Kidney (tissue), 14 donors: ENCODE results near the gene TNS3. TPM values are rescaled to one million over a fixed set of nuclear protein-coding genes. Genes with fewer than 3 reads are reported as not detected.

ENCODE experiments used
- DNase-seq, 5 donors: peaks; one replicate each; pipeline ENCODE4 v3.0.0-alpha.2; 2013 to 2020
- FAIRE-seq: peaks from 2 replicates; lab custom pipeline; 2012; peaks lifted over from hg19 to GRCh38; lab: Jason Lieb, UNC
- H3K27ac ChIP-seq, 2 donors: one replicate each; pipeline ENCODE4 v1.7.0; 2013; ENCODE audit warnings: low read depth in 2 of 2, low read length in 2 of 2, inconsistent platforms in 1 of 2
- H3K27me3 ChIP-seq: one replicate; pipeline ENCODE4 v1.7.1; 2013; ENCODE audit warnings: low read length, inconsistent platforms; ENCODE audit not compliant: control insufficient read depth, insufficient read depth
- H3K36me3 ChIP-seq, 3 donors: one replicate each; pipeline versions ENCODE4 v1.7.0 to v1.7.1; 2013; ENCODE audit warnings: low read length in 3 of 3, control low read depth in 1 of 3, inconsistent platforms in 1 of 3; ENCODE audit not compliant: insufficient read depth in 3 of 3, control insufficient read depth in 2 of 3
- H3K4me1 ChIP-seq, 3 donors: one replicate each; pipeline versions ENCODE4 v1.7.0 to v1.7.1; 2013; ENCODE audit warnings: low read length in 3 of 3, inconsistent platforms in 1 of 3, low read depth in 1 of 3; ENCODE audit not compliant: control insufficient read depth in 2 of 3, insufficient read depth in 2 of 3
- H3K4me3 ChIP-seq, 3 donors: one replicate each; pipeline versions ENCODE4 v1.7.0 to v1.8.1; 2013; ENCODE audit warnings: low read length in 3 of 3, control low read depth in 1 of 3, inconsistent platforms in 1 of 3
- H3K9ac ChIP-seq, 3 donors: one replicate each; pipeline versions ENCODE4 v1.7.0 to v1.7.1; 2013; ENCODE audit warnings: low read length in 3 of 3, control low read depth in 1 of 3, inconsistent platforms in 1 of 3
- H3K9me3 ChIP-seq, 3 donors: one replicate each; pipeline versions ENCODE4 v1.7.0 to v1.7.1; 2013; ENCODE audit warnings: low read length in 3 of 3, control low read depth in 1 of 3, inconsistent platforms in 1 of 3; ENCODE audit not compliant: control insufficient read depth in 2 of 3, insufficient read depth in 1 of 3
- intact Hi-C: fragments of 100-400 bp; cut with DNase I; formaldehyde crosslinking; loops from one replicate; pipeline ENCODE4 v1.11.1; 2022
- polyA plus RNA-seq: library from polyadenylated mRNA; stranded (reverse); fragments of 350-450 nt; fragmentation: Illumina TruSeq; extraction: RNeasy Lipid Tissue Mini Kit (QIAGEN cat#74804); gene quantifications from one replicate; pipeline ENCODE4 v1.2.3, GENCODE V29; 2014; ENCODE audit warnings: low read depth, low replicate concordance; ENCODE audit not compliant: insufficient read depth
- total RNA-seq: library from RNA; stranded (reverse); fragmentation: NEBNext Ultra II Directional; extraction: Animal tissue kit (Norgen Biotek cat#: 25700); gene quantifications from one replicate; pipeline ENCODE4 v1.2.1, GENCODE V29; 2021
- TF ChIP-seq, protein P1 (sequence below): IDR thresholded peaks from 3 replicates; pipeline ENCODE4 v1.5.1; 2012; ENCODE audit warnings: mild to moderate bottlenecking, moderate library complexity, borderline replicate concordance; ENCODE audit not compliant: insufficient read depth; ENCODE audit errors: extremely low read depth
- donor health status: control.
- donor health status: control.
- donor health status: control.
- donor health status: control.
- donor health status: control.
- donor health status: DM: yes; HTN: yes; CAD: no.
- donor health status: Normal renal cell carcinoma (clear cell type).

The TNS3 gene
- total and polyA plus RNA-seq, 2 donors from 2014 or later: 38.4 to 198 TPM

- Histone ChIP-seq H3K4me1 (peaks cover 15 to 45% (median 29%) of the 10 kb centered on the region in 3 donors), H3K9me3 (no peaks in the 10 kb centered on the region), H3K27ac (peak overlapping the region in 1 of 2 donors; percentile 47), H3K36me3 (peaks cover 0 to 15% (median 8%) of the 10 kb centered on the region in 3 donors), H3K27me3 (no peaks in the 10 kb centered on the region), H3K9ac (no peak overlapping the region), H3K4me3 (no peak overlapping the region)
- DNase-seq (peak in 3 of 5 donors; percentile 18 to 55 (median 47)), FAIRE-seq (no peak)
- intact Hi-C loops: no loop called here
- TF ChIP-seq, protein P1, sequence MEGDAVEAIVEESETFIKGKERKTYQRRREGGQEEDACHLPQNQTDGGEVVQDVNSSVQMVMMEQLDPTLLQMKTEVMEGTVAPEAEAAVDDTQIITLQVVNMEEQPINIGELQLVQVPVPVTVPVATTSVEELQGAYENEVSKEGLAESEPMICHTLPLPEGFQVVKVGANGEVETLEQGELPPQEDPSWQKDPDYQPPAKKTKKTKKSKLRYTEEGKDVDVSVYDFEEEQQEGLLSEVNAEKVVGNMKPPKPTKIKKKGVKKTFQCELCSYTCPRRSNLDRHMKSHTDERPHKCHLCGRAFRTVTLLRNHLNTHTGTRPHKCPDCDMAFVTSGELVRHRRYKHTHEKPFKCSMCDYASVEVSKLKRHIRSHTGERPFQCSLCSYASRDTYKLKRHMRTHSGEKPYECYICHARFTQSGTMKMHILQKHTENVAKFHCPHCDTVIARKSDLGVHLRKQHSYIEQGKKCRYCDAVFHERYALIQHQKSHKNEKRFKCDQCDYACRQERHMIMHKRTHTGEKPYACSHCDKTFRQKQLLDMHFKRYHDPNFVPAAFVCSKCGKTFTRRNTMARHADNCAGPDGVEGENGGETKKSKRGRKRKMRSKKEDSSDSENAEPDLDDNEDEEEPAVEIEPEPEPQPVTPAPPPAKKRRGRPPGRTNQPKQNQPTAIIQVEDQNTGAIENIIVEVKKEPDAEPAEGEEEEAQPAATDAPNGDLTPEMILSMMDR: no peak
These were observed 74.4 kb downstream of the TNS3 start for GRCh38 chr7:47507522-47507921.

GRCh38 chr7:47506382-47507339 is 75.2 kb downstream of the TNS3 start:
- FAIRE-seq (no peak), DNase-seq (peak in 4 of 5 donors; percentile 25 to 90 (median 68))
- Histone ChIP-seq H3K9me3 (no peaks in the 10 kb centered on the region), H3K27ac (peak overlapping the region; percentile 33 to 34), H3K4me3 (no peak overlapping the region), H3K36me3 (peaks cover 0 to 15% (median 8%) of the 10 kb centered on the region in 3 donors), H3K9ac (no peak overlapping the region), H3K4me1 (peaks cover 22 to 48% (median 28%) of the 10 kb centered on the region in 3 donors), H3K27me3 (no peaks in the 10 kb centered on the region)
- TF ChIP-seq, protein P1: no peak
- intact Hi-C loops: no loop called here

- no peak overlapping the region for H3K9ac ChIP-seq
- no peak for FAIRE-seq
- intact Hi-C loops: no loop called here
- peak in 1 of 5 donors; percentile 55 for DNase-seq
- H3K27ac ChIP-seq: peak overlapping the region in 1 of 2 donors; percentile 34
- no peak overlapping the region for H3K4me3 ChIP-seq
- no peaks in the 10 kb centered on the region for H3K27me3 ChIP-seq
- H3K4me1 ChIP-seq: peaks cover 22 to 52% (median 34%) of the 10 kb centered on the region in 3 donors
- H3K36me3 ChIP-seq: peaks cover 0 to 15% (median 8%) of the 10 kb centered on the region in 3 donors
- no peaks in the 10 kb centered on the region for H3K9me3 ChIP-seq
- TF ChIP-seq, protein P1: no peak
These were observed 76.5 kb downstream of the TNS3 start for GRCh38 chr7:47505312-47506007.
